Duodenal mucosa (tissue), 2 donors: ENCODE measurements around the gene MAP4K1.

Experiments
- H3K27ac ChIP-seq: one replicate; pipeline ENCODE4 v1.7.0; 2013; ENCODE audit warnings: low read depth, low read length
- H3K27me3 ChIP-seq, 2 donors: one replicate each; pipeline ENCODE4 v1.7.0; 2013; ENCODE audit warnings: low read length in 2 of 2, control low read depth in 1 of 2; ENCODE audit not compliant: insufficient read depth in 2 of 2, control insufficient read depth in 1 of 2
- H3K36me3 ChIP-seq, 2 donors: one replicate each; pipeline ENCODE4 v1.7.0; 2013; ENCODE audit warnings: low read length in 2 of 2, control low read depth in 1 of 2; ENCODE audit not compliant: insufficient read depth in 2 of 2, control insufficient read depth in 1 of 2
- H3K4me1 ChIP-seq, 2 donors: one replicate each; pipeline ENCODE4 v1.7.0; 2013; ENCODE audit warnings: low read length in 2 of 2, control low read depth in 1 of 2; ENCODE audit not compliant: insufficient read depth in 2 of 2, control insufficient read depth in 1 of 2
- H3K4me3 ChIP-seq, 2 donors: one replicate each; pipeline ENCODE4 v1.7.0; 2013; ENCODE audit warnings: low read length in 2 of 2, low read depth in 1 of 2
- H3K9ac ChIP-seq, 2 donors: one replicate each; pipeline ENCODE4 v1.7.0; 2013; ENCODE audit warnings: low read length in 2 of 2, low read depth in 1 of 2
- H3K9me3 ChIP-seq, 2 donors: one replicate each; pipeline ENCODE4 v1.7.0; 2013; ENCODE audit warnings: low read length in 2 of 2, control low read depth in 1 of 2; ENCODE audit not compliant: control insufficient read depth in 1 of 2

Gene MAP4K1

DNA sequence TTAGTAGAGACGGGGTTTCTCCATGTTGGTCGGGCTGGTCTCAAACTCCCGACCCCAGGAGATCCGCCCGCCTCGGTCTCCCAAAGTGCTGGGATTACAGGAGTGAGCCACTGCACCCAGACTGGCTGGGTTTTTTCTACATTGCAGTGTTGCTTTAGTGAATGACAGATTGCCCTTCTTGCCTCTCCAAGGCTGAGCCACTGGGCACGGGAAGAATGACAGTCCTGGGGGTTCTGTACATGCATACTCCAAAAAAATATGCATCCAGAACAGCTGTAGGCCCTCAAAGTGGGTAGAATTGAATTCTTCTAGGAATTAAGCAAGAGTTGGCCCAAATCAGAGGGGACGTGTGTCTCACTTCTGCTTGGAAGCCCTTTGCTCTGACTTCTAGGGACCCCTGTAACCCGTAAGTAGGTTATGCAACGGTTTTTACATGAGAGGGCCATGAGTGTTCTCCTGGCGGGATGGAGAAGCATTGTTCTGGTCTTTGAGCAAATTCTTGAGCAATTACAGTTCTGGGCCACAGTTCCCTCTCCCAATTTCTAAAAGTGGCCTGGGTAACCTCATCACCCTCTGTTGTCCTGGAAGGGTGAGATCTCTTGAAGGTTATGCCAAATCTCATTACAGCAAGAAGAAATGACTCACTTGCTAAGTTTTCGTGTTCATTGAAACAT is 33.3 kb upstream of the MAP4K1 start:
- peaks cover 51 to 71% of the 10 kb centered on the region in 2 donors for H3K4me1 ChIP-seq
- H3K4me3 ChIP-seq = peak overlapping the region; percentile 79 to 97
- H3K27ac ChIP-seq = peak overlapping the region; percentile 99
- peaks cover 0 to 6% of the 10 kb centered on the region in 2 donors for H3K36me3 ChIP-seq
- no peaks in the 10 kb centered on the region for H3K9me3 ChIP-seq
- H3K27me3 ChIP-seq = no peaks in the 10 kb centered on the region
- H3K9ac ChIP-seq = peak overlapping the region; percentile 91 to 99

DNA sequence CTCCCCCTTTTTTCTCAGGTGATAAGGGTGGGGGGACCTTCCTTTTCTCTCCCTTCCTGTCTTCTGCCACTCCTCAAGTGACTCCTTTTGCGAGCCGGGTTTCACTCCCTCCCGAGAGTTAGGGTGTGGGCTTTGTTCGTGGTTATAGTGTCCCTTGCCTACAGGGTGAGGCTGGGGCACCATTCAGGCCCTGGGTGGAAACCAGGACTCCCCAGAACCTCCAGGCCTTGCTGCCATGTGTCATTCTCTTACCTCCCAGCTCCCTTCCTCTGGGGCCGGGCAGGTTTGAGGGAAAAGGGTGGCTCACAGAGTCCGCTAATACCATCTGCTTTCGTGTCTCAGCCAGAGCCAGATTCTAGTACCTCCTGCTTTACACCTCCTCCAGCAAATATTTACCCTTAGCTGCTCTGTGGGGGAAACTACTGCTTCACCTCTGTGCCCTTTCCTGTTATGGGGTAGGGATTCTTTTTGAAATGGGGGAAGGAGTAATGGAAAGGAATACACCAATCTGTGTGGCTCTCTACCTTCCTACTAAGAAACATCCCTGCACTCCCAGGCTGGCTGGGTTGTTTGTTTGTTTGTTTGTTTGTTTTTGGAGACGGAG is 32.5 kb upstream of the MAP4K1 start:
- no peaks in the 10 kb centered on the region for H3K9me3 ChIP-seq
- H3K27ac ChIP-seq = peak overlapping the region; percentile 99
- no peaks in the 10 kb centered on the region for H3K27me3 ChIP-seq
- peak overlapping the region; percentile 91 to 99 for H3K9ac ChIP-seq
- peaks cover 0 to 4% of the 10 kb centered on the region in 2 donors for H3K36me3 ChIP-seq
- peaks cover 43 to 63% of the 10 kb centered on the region in 2 donors for H3K4me1 ChIP-seq
- H3K4me3 ChIP-seq = peak overlapping the region; percentile 79 to 97

DNA sequence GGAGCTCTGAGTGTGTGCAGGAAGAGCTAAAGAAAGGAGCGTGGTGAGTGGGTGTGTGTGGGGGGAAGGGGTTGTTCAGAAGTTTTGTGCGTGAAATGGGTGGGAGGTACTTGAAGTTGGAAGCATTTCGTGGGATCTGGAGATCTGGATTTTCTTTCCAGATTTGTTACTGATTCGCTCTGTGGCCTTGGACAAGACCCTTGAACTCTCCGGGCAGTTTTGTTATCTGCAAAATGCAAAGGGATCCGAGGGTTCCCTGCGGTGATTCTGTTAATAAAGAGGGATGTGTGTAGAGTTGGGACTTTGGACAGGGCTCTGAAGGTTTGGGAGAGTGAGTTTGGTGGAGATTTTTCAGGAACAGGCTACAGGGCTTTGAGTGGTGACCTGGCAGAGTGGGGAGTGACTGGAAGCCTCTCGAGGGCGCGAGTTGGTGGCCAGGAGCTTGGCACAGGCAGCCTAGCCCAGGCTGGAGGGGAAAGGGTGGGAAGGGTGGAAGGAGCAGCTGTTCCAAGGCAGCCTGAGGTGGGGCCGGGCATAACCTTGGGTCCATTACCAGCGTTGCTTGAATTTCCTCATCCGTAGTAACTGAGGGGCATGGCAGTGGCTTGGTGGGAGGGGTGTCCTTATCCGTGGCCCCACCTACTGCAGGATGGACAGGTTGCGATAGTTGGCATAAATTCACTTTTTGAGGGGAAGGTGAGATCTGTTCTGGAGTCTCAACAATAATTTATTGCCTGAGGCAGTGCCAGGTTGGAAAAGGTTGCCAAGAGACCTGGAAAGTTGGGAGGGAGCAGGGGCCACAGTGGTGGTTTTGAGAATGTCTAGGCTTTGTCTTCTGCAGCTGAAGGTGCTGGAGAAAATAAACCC is 31.8 kb upstream of the MAP4K1 start:
- H3K9ac ChIP-seq = peak overlapping the region; percentile 91 to 99
- peak overlapping the region; percentile 99 for H3K27ac ChIP-seq
- peaks cover 40 to 59% of the 10 kb centered on the region in 2 donors for H3K4me1 ChIP-seq
- H3K9me3 ChIP-seq = no peaks in the 10 kb centered on the region
- H3K27me3 ChIP-seq = no peaks in the 10 kb centered on the region
- H3K4me3 ChIP-seq = peak overlapping the region; percentile 79 to 97
- H3K36me3 ChIP-seq = peaks cover 0 to 1% of the 10 kb centered on the region in 2 donors

- peak overlapping the region; percentile 91 to 99 for H3K9ac ChIP-seq
- no peaks in the 10 kb centered on the region for H3K9me3 ChIP-seq
- H3K36me3 ChIP-seq = no peaks in the 10 kb centered on the region
- H3K4me3 ChIP-seq = peak overlapping the region; percentile 79 to 97
- H3K27me3 ChIP-seq = no peaks in the 10 kb centered on the region
- H3K27ac ChIP-seq = peak overlapping the region; percentile 99
- H3K4me1 ChIP-seq = peaks cover 33 to 52% of the 10 kb centered on the region in 2 donors
These were observed 31.1 kb upstream of the MAP4K1 start for GRCh38 chr19:38648769-38649304.

- Histone ChIP-seq H3K4me1 (peaks cover 26 to 47% of the 10 kb centered on the region in 2 donors), H3K27ac (peak overlapping the region; percentile 99), H3K36me3 (no peaks in the 10 kb centered on the region), H3K27me3 (no peaks in the 10 kb centered on the region), H3K9ac (peak overlapping the region; percentile 91 to 99), H3K4me3 (peak overlapping the region; percentile 79 to 97), H3K9me3 (no peaks in the 10 kb centered on the region)
These were observed 30.4 kb upstream of the MAP4K1 start for GRCh38 chr19:38647966-38648768.

GRCh38 chr19:38647368-38647965 is 29.7 kb upstream of the MAP4K1 start, which contains the start of gene ACTN4:
ACTN4 (plus strand) TSS chr19:38647649; CDS start chr19:38647746, 97 bp downstream.
- H3K27ac ChIP-seq = peak within 1 kb of the TSS; percentile 99
- H3K4me3 ChIP-seq = peak within 1 kb of the TSS; percentile 79 to 97
- peaks cover 23 to 42% of the 10 kb centered on the region in 2 donors for H3K4me1 ChIP-seq
- H3K36me3 ChIP-seq = no peaks in the 10 kb centered on the region
- no peaks in the 10 kb centered on the region for H3K9me3 ChIP-seq
- no peaks in the 10 kb centered on the region for H3K27me3 ChIP-seq
- H3K9ac ChIP-seq = peak within 1 kb of the TSS; percentile 91 to 99

- Histone ChIP-seq H3K27ac (peak overlapping the region; percentile 62), H3K27me3 (no peaks in the 10 kb centered on the region), H3K36me3 (no peaks in the 10 kb centered on the region), H3K4me3 (no peak overlapping the region), H3K4me1 (peaks cover 17 to 27% of the 10 kb centered on the region in 2 donors), H3K9ac (peak overlapping the region in 1 of 2 donors; percentile 33), H3K9me3 (no peaks in the 10 kb centered on the region)
These were observed 27.0 kb upstream of the MAP4K1 start for GRCh38 chr19:38644719-38645118.

GRCh38 chr19:38642176-38642575 is 24.4 kb upstream of the MAP4K1 start:
- Histone ChIP-seq H3K27me3 (no peaks in the 10 kb centered on the region), H3K4me1 (peaks cover 17 to 18% of the 10 kb centered on the region in 2 donors), H3K9ac (no peak overlapping the region), H3K4me3 (no peak overlapping the region), H3K9me3 (no peaks in the 10 kb centered on the region), H3K27ac (no peak overlapping the region), H3K36me3 (peaks cover 0 to 5% of the 10 kb centered on the region in 2 donors)

DNA sequence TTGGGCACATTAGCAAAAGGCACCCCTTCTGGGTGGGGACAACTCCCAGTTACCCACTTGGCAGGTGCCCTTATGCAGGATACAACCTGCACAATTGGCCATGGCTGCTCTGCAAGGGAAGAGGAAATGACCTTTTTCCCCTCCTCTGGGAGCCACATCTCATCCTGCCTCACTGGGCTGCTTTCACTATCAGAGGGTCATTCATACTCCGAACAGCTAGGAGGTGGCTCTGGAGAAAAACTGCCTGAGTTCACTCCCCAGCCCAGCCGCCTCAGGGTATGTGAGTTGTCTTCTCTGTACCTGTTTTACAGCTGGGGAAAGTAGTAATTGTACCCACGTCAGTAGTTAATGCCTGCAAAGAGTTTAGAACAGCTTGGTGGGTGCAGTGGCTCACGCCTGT is 22.6 kb upstream of the MAP4K1 start:
- Histone ChIP-seq H3K36me3 (peaks cover 0 to 13% of the 10 kb centered on the region in 2 donors), H3K4me1 (peaks cover 27 to 31% of the 10 kb centered on the region in 2 donors), H3K9me3 (no peaks in the 10 kb centered on the region), H3K9ac (no peak overlapping the region), H3K4me3 (no peak overlapping the region), H3K27ac (no peak overlapping the region), H3K27me3 (no peaks in the 10 kb centered on the region)
